ENCODE data around the gene PRKG2. TPM values are rescaled to one million over a fixed set of nuclear protein-coding genes. Genes with fewer than 3 reads are reported as not detected.

Gene PRKG2, protein sequence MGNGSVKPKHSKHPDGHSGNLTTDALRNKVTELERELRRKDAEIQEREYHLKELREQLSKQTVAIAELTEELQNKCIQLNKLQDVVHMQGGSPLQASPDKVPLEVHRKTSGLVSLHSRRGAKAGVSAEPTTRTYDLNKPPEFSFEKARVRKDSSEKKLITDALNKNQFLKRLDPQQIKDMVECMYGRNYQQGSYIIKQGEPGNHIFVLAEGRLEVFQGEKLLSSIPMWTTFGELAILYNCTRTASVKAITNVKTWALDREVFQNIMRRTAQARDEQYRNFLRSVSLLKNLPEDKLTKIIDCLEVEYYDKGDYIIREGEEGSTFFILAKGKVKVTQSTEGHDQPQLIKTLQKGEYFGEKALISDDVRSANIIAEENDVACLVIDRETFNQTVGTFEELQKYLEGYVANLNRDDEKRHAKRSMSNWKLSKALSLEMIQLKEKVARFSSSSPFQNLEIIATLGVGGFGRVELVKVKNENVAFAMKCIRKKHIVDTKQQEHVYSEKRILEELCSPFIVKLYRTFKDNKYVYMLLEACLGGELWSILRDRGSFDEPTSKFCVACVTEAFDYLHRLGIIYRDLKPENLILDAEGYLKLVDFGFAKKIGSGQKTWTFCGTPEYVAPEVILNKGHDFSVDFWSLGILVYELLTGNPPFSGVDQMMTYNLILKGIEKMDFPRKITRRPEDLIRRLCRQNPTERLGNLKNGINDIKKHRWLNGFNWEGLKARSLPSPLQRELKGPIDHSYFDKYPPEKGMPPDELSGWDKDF
- 15.3 TPM for total RNA-seq

DNA sequence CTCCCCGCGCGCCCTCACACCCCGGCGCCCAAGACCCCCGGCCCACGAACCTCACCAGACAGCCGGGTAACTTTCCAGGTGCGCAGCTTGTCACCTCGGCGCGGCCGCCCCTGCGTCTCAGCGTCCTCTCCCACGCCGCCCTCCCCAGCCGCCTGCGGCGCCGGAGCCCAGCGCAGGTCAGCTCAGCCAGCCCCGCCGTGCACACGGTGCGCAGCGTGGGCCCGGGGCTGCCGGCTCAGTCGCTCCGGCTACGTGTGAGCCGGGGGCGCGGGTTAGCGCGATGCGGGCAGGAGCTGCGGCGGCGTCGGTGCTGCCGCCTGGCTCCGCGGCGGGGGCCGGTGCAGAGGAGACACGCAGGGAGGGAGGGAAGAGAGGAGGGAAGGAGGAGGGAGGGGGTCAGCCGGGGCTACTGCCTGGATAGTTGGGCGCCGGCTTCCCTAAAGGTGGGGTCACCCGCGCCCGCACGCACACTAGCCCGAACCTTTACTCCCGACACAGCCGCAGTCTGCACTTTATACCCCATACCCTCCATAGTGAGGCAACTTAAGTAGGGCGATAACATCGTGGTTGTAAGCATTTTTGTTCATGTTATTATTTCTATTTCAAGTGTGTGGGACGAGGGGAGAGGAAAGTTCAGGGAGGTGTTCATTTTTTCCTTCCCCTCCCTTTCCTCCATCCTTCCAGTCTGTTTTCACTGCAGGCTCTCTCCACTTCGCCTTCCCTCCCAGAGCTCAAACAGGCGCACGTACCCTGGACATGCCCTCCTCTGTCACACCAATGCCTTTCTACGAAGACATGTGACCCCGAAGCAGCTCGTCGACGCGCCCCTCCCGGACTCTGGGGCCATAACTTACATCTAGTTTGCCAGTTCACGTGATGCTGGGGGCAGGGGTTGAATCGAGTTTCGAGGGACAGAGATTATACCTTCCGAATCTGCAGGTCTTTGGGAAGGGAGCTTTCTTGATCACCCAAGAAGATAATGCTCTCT is at the start of gene PRKG2:
PRKG2 (minus strand) TSS at position 342 of the 988 bp plus-strand sequence. CDS start 10,175 bp downstream, outside the sequence.

Other genes starting within 250 kb of the PRKG2 start
- 7.2 TPM for gene BMP3, start 184.5 kb downstream of the PRKG2 start, total RNA-seq